ENCODE data around the gene CAPN13. TPM values are rescaled to one million over a fixed set of nuclear protein-coding genes. Genes with fewer than 3 reads are reported as not detected.

Gene CAPN13
- total and polyA plus RNA-seq, 2 donors (not counting 3 experiments of a cell fraction or from before 2014, with no cell fraction given): not detected

- no peaks in the 10 kb centered on the region for H3K79me2 ChIP-seq (ENCODE audit: control insufficient read depth, insufficient read depth, low read length)
- peaks cover 2% of the 10 kb centered on the region for H3K9me3 ChIP-seq (replicated peaks; ENCODE audit: control insufficient read depth, insufficient read depth, low read length)
- H3K4me1 ChIP-seq (ENCODE audit: control insufficient read depth, extremely low read depth, insufficient read depth, low read length): no peaks in the 10 kb centered on the region
- H3K9me1 ChIP-seq (replicated peaks; ENCODE audit: control insufficient read depth, extremely low read depth, insufficient read depth, low read length): no peaks in the 10 kb centered on the region
- no peaks in the 10 kb centered on the region for H3K27me3 ChIP-seq (ENCODE audit: control insufficient read depth in 2 of 2, insufficient read depth in 2 of 2, low read length in 2 of 2)
- H3K4me2 ChIP-seq (ENCODE audit: insufficient read depth, low read length): no peak overlapping the region
- FAIRE-seq (no peak), DNase-seq (ENCODE audit: low read depth, low spot score) (no peak)
- no peak for TF ChIP-seq POLR2AphosphoS5 (IDR thresholded peaks at IDR 0.05; ENCODE audit: insufficient read depth, low read depth, low read length)
- no peak for TF ChIP-seq JUN (IDR thresholded peaks at IDR 0.05; ENCODE audit: borderline replicate concordance, insufficient read depth, insufficient read length, low read depth)
- no peak for TF ChIP-seq GATA2 (IDR thresholded peaks at IDR 0.05; ENCODE audit: insufficient read depth, insufficient read length, low read depth, low read length)
- no peak for TF ChIP-seq MAX (IDR thresholded peaks at IDR 0.05; ENCODE audit: insufficient read depth, insufficient read length)
- TF ChIP-seq MYC (IDR thresholded peaks at IDR 0.05; ENCODE audit: low read depth, low read length): no peak
- no peak for TF ChIP-seq EZH2 (IDR thresholded peaks at IDR 0.05; ENCODE audit: borderline replicate concordance, low read depth, low read length, severe bottlenecking)
- TF ChIP-seq POLR2A (IDR thresholded peaks at IDR 0.05; ENCODE audit: low read depth, low read length): no peak
- H3K9ac ChIP-seq (replicated peaks; ENCODE audit: extremely low read depth, insufficient read depth, low read length): no peak overlapping the region
- ChIA-PET POLR2A (no interaction called here), CTCF (interaction anchor here (1.1 to 2.3 kb wide), 3 partner anchors 9 to 538 kb away, joined by 3 to 10 read pairs (median 9); no protein-coding TSS in a partner anchor)
- H4K20me1 ChIP-seq (replicated peaks; ENCODE audit: control insufficient read depth, extremely low read depth, insufficient read depth, low read length): no peaks in the 10 kb centered on the region
- H3K27ac ChIP-seq (ENCODE audit: insufficient read depth, low read depth, low read length): no peak overlapping the region
- no peaks in the 10 kb centered on the region for H3K36me3 ChIP-seq (ENCODE audit: control insufficient read depth in 2 of 2, extremely low read depth in 1 of 2, insufficient read depth in 2 of 2, low read length in 2 of 2)
- no TSS peak for BruUV-seq (replicated peaks)
- intact Hi-C loops (cut with micrococcal nuclease) (no loop called here), dilution Hi-C loops (cut with MboI; ENCODE audit: extremely low pct_ligation_motif_present, low sequenced_read_pairs) (loop anchor here (25.0 kb wide), 1 partner anchor 635 kb away; no protein-coding TSS in a partner anchor)
- H2AFZ ChIP-seq (ENCODE audit: low read depth, low read length): no peak overlapping the region
- no peak overlapping the region for H3K4me3 ChIP-seq (replicated peaks in 1 of 3; ENCODE audit: insufficient read depth in 1 of 3, low read depth in 1 of 3, low read length in 3 of 3)
These were observed 104.6 kb downstream of the CAPN13 start for GRCh38 chr2:30702694-30703093.

GRCh38 chr2:30701782-30702181 is 105.5 kb downstream of the CAPN13 start:
- H3K4me2 ChIP-seq (ENCODE audit: insufficient read depth, low read length): no peak overlapping the region
- no TSS peak for BruUV-seq (replicated peaks)
- ChIA-PET POLR2A (no interaction called here), CTCF (interaction anchor here (1.7 to 2.3 kb wide), 2 partner anchors 10 to 537 kb away, joined by 9 to 10 read pairs; no protein-coding TSS in a partner anchor)
- no peaks in the 10 kb centered on the region for H4K20me1 ChIP-seq (replicated peaks; ENCODE audit: control insufficient read depth, extremely low read depth, insufficient read depth, low read length)
- no peak overlapping the region for H3K9ac ChIP-seq (replicated peaks; ENCODE audit: extremely low read depth, insufficient read depth, low read length)
- TF ChIP-seq POLR2A (IDR thresholded peaks at IDR 0.05; ENCODE audit: low read depth, low read length) (no peak), EZH2 (IDR thresholded peaks at IDR 0.05; ENCODE audit: borderline replicate concordance, low read depth, low read length, severe bottlenecking) (no peak), CTCF (IDR thresholded peaks at IDR 0.05; ENCODE audit: extremely low read depth in 1 of 2, insufficient read depth in 1 of 2, low read depth in 1 of 2, low read length in 2 of 2) (no peak), MAX (IDR thresholded peaks at IDR 0.05; ENCODE audit: insufficient read depth, insufficient read length) (no peak)
- H3K36me3 ChIP-seq (ENCODE audit: control insufficient read depth in 2 of 2, extremely low read depth in 1 of 2, insufficient read depth in 2 of 2, low read length in 2 of 2): no peaks in the 10 kb centered on the region
- no peak overlapping the region for H3K4me3 ChIP-seq (replicated peaks in 1 of 3; ENCODE audit: insufficient read depth in 1 of 3, low read depth in 1 of 3, low read length in 3 of 3)
- no peak for DNase-seq (ENCODE audit: low read depth, low spot score)
- no peak overlapping the region for H2AFZ ChIP-seq (ENCODE audit: low read depth, low read length)
- no peaks in the 10 kb centered on the region for H3K4me1 ChIP-seq (ENCODE audit: control insufficient read depth, extremely low read depth, insufficient read depth, low read length)
- H3K27ac ChIP-seq (ENCODE audit: insufficient read depth, low read depth, low read length): no peak overlapping the region
- no peaks in the 10 kb centered on the region for H3K79me2 ChIP-seq (ENCODE audit: control insufficient read depth, insufficient read depth, low read length)
- H3K27me3 ChIP-seq (ENCODE audit: control insufficient read depth in 2 of 2, insufficient read depth in 2 of 2, low read length in 2 of 2): no peaks in the 10 kb centered on the region
- no peaks in the 10 kb centered on the region for H3K9me1 ChIP-seq (replicated peaks; ENCODE audit: control insufficient read depth, extremely low read depth, insufficient read depth, low read length)
- peaks cover 2% of the 10 kb centered on the region for H3K9me3 ChIP-seq (replicated peaks; ENCODE audit: control insufficient read depth, insufficient read depth, low read length)
- FAIRE-seq: no peak
- intact Hi-C loops (cut with micrococcal nuclease) (no loop called here), dilution Hi-C loops (cut with MboI; ENCODE audit: extremely low pct_ligation_motif_present, low sequenced_read_pairs) (loop anchor here (25.0 kb wide), 1 partner anchor 636 kb away; no protein-coding TSS in a partner anchor)

All from endothelial cell of umbilical vein (primary cell).